ENCODE results near the gene CCNY.

CCNY gene

DNA sequence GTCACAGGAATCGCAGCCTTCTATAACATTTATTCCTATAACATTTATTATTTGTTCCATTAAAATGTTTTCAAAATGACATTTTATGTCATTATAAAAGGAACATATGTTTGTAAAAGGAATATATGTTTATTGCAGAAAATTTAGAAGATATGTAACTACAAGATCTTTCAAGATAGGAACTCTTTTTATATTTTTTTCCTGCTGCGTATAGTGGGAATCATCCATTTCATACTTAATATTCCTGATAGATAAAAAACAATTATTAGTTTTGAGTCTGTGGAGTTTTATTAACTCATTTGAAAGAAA is 55.6 kb downstream of the CCNY start:
- Histone ChIP-seq H3K9me3 (ENCODE audit: insufficient read depth, low read length) (peaks cover 25% of the 10 kb centered on the region), H3K27me3 (ENCODE audit: insufficient read depth, insufficient read length) (no peaks in the 10 kb centered on the region), H3K9ac (ENCODE audit: insufficient read length, low read depth) (no peak overlapping the region), H3K36me3 (ENCODE audit: insufficient read depth, insufficient read length, low read length) (no peaks in the 10 kb centered on the region), H3K4me3 (ENCODE audit: insufficient read length, low read depth) (no peak overlapping the region), H3K4me1 (ENCODE audit: insufficient read depth, insufficient read length) (peaks cover 10% of the 10 kb centered on the region)
- TF ChIP-seq ZNF274 (IDR thresholded peaks at IDR 0.05; ENCODE audit: low read depth, low read length) = no peak
- no peak for TF ChIP-seq YY1 (IDR thresholded peaks at IDR 0.05; ENCODE audit: insufficient read depth, insufficient read length)
- no peak for TF ChIP-seq SUZ12 (IDR thresholded peaks at IDR 0.05; ENCODE audit: extremely low read depth, insufficient read depth, insufficient read length)
- DNase-seq (ENCODE audit: low read depth, low spot score) = no peak

GRCh38 chr10:35392482-35393228 is 56.3 kb downstream of the CCNY start:
- Histone ChIP-seq H3K4me3 (ENCODE audit: insufficient read length, low read depth) (no peak overlapping the region), H3K27me3 (ENCODE audit: insufficient read depth, insufficient read length) (no peaks in the 10 kb centered on the region), H3K36me3 (ENCODE audit: insufficient read depth, insufficient read length, low read length) (no peaks in the 10 kb centered on the region), H3K9ac (ENCODE audit: insufficient read length, low read depth) (no peak overlapping the region), H3K9me3 (ENCODE audit: insufficient read depth, low read length) (peaks cover 25% of the 10 kb centered on the region), H3K4me1 (ENCODE audit: insufficient read depth, insufficient read length) (peaks cover 10% of the 10 kb centered on the region)
- TF ChIP-seq ZNF274 (IDR thresholded peaks at IDR 0.05; ENCODE audit: low read depth, low read length) (no peak), YY1 (IDR thresholded peaks at IDR 0.05; ENCODE audit: insufficient read depth, insufficient read length) (no peak)
- DNase-seq (ENCODE audit: low read depth, low spot score) = no peak

- no peak overlapping the region for H3K4me3 ChIP-seq (ENCODE audit: insufficient read length, low read depth)
- H3K9me3 ChIP-seq (ENCODE audit: insufficient read depth, low read length) = peaks cover 21% of the 10 kb centered on the region
- no peaks in the 10 kb centered on the region for H3K27me3 ChIP-seq (ENCODE audit: insufficient read depth, insufficient read length)
- DNase-seq (ENCODE audit: low read depth, low spot score) = no peak
- H3K36me3 ChIP-seq (ENCODE audit: insufficient read depth, insufficient read length, low read length) = no peaks in the 10 kb centered on the region
- TF ChIP-seq YY1 (IDR thresholded peaks at IDR 0.05; ENCODE audit: insufficient read depth, insufficient read length) (no peak), ZNF274 (IDR thresholded peaks at IDR 0.05; ENCODE audit: low read depth, low read length) (no peak), SUZ12 (IDR thresholded peaks at IDR 0.05; ENCODE audit: extremely low read depth, insufficient read depth, insufficient read length) (no peak)
- no peak overlapping the region for H3K9ac ChIP-seq (ENCODE audit: insufficient read length, low read depth)
- H3K4me1 ChIP-seq (ENCODE audit: insufficient read depth, insufficient read length) = peaks cover 12% of the 10 kb centered on the region
Observed at GRCh38 chr10:35394411-35394851, 58.1 kb downstream of the CCNY start.

DNA sequence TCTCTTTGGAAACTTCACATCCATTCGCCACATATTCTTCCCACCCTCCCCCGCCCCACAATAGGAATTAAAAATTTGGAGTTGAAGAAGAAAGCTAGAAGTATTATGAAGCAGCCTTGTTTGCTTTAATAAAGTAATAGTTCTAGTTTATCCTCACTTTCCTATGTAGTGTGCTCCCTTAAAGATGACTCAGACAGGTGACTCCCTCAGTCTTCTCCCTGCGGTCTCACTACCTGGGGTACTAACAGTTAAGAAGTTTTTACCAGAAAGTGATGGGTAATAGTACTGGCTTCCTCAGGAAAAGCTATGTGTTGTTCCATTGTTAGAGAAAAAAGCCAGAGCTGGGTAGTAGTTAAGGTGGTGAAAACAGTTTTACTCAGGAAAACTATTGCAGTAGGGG is 58.6 kb downstream of the CCNY start:
- Histone ChIP-seq H3K36me3 (ENCODE audit: insufficient read depth, insufficient read length, low read length) (no peaks in the 10 kb centered on the region), H3K9me3 (ENCODE audit: insufficient read depth, low read length) (peaks cover 20% of the 10 kb centered on the region), H3K4me1 (ENCODE audit: insufficient read depth, insufficient read length) (peaks cover 12% of the 10 kb centered on the region), H3K9ac (ENCODE audit: insufficient read length, low read depth) (no peak overlapping the region), H3K27me3 (ENCODE audit: insufficient read depth, insufficient read length) (no peaks in the 10 kb centered on the region), H3K4me3 (ENCODE audit: insufficient read length, low read depth) (no peak overlapping the region)
- TF ChIP-seq SUZ12 (IDR thresholded peaks at IDR 0.05; ENCODE audit: extremely low read depth, insufficient read depth, insufficient read length) = no peak
- no peak for TF ChIP-seq ZNF274 (IDR thresholded peaks at IDR 0.05; ENCODE audit: low read depth, low read length)
- TF ChIP-seq YY1 (IDR thresholded peaks at IDR 0.05; ENCODE audit: insufficient read depth, insufficient read length) = no peak
- no peak for DNase-seq (ENCODE audit: low read depth, low spot score)

- TF ChIP-seq ZNF274 (IDR thresholded peaks at IDR 0.05; ENCODE audit: low read depth, low read length) = no peak
- no peak for TF ChIP-seq YY1 (IDR thresholded peaks at IDR 0.05; ENCODE audit: insufficient read depth, insufficient read length)
- no peak for TF ChIP-seq SUZ12 (IDR thresholded peaks at IDR 0.05; ENCODE audit: extremely low read depth, insufficient read depth, insufficient read length)
- DNase-seq (ENCODE audit: low read depth, low spot score) = no peak
- H3K4me3 ChIP-seq (ENCODE audit: insufficient read length, low read depth) = no peak overlapping the region
- H3K9ac ChIP-seq (ENCODE audit: insufficient read length, low read depth) = no peak overlapping the region
- H3K36me3 ChIP-seq (ENCODE audit: insufficient read depth, insufficient read length, low read length) = no peaks in the 10 kb centered on the region
- peaks cover 2% of the 10 kb centered on the region; the same call in 1 of the 2 replicates for H3K9me3 ChIP-seq (ENCODE audit: insufficient read depth, low read length)
- no peaks in the 10 kb centered on the region for H3K27me3 ChIP-seq (ENCODE audit: insufficient read depth, insufficient read length)
- peaks cover 12% of the 10 kb centered on the region for H3K4me1 ChIP-seq (ENCODE audit: insufficient read depth, insufficient read length)
Observed at GRCh38 chr10:35396560-35397434, 60.5 kb downstream of the CCNY start.

- H3K4me1 ChIP-seq (ENCODE audit: insufficient read depth, insufficient read length) = peaks cover 9% of the 10 kb centered on the region
- H3K9ac ChIP-seq (ENCODE audit: insufficient read length, low read depth) = no peak overlapping the region
- H3K36me3 ChIP-seq (ENCODE audit: insufficient read depth, insufficient read length, low read length) = no peaks in the 10 kb centered on the region
- no peak for DNase-seq (ENCODE audit: low read depth, low spot score)
- H3K4me3 ChIP-seq (ENCODE audit: insufficient read length, low read depth) = no peak overlapping the region
- TF ChIP-seq ZNF274 (IDR thresholded peaks at IDR 0.05; ENCODE audit: low read depth, low read length) = no peak
- no peaks in the 10 kb centered on the region for H3K27me3 ChIP-seq (ENCODE audit: insufficient read depth, insufficient read length)
- no peaks in the 10 kb centered on the region for H3K9me3 ChIP-seq (ENCODE audit: insufficient read depth, low read length)
Observed at GRCh38 chr10:35397953-35398352, 61.6 kb downstream of the CCNY start.

DNA sequence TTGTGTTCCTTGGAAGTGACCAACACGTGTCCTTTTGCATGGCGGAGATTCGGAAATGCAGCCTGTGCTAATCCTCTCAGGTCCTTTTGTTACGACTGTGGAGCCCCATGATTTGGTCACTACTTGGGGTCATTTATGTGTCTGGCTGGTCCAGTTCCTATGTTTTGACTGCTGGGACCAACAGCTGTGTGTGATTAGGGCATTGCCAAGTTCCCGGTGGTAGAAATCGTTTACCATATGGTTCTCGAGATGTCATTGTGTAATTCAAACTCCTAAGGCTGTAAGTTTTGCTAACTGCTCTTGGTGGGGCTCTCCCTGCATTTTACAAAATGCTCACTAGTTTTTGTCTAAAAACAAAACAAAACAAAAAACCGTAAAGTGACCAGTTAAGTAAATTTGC is 62.0 kb downstream of the CCNY start:
- Histone ChIP-seq H3K27me3 (ENCODE audit: insufficient read depth, insufficient read length) (no peaks in the 10 kb centered on the region), H3K4me3 (ENCODE audit: insufficient read length, low read depth) (no peak overlapping the region), H3K36me3 (ENCODE audit: insufficient read depth, insufficient read length, low read length) (no peaks in the 10 kb centered on the region), H3K9ac (ENCODE audit: insufficient read length, low read depth) (no peak overlapping the region), H3K4me1 (ENCODE audit: insufficient read depth, insufficient read length) (peaks cover 9% of the 10 kb centered on the region), H3K9me3 (ENCODE audit: insufficient read depth, low read length) (no peaks in the 10 kb centered on the region)
- no peak for TF ChIP-seq YY1 (IDR thresholded peaks at IDR 0.05; ENCODE audit: insufficient read depth, insufficient read length)
- TF ChIP-seq SUZ12 (IDR thresholded peaks at IDR 0.05; ENCODE audit: extremely low read depth, insufficient read depth, insufficient read length) = no peak
- no peak for TF ChIP-seq ZNF274 (IDR thresholded peaks at IDR 0.05; ENCODE audit: low read depth, low read length)
- DNase-seq (ENCODE audit: low read depth, low spot score) = no peak
